Ishikawa (cell line): ENCODE results near the gene TRAF3IP1.

Experiments
- CREB1 ChIP-seq: IDR thresholded peaks from 2 replicates; pipeline ENCODE4 v1.6.1; 2012; ENCODE audit warnings: low read depth
- EP300 ChIP-seq: IDR thresholded peaks from 2 replicates; pipeline ENCODE4 v1.6.1; 2012; ENCODE audit warnings: borderline replicate concordance
- FOXM1 ChIP-seq: IDR thresholded peaks from 2 replicates; pipeline ENCODE4 v1.6.1; 2012; ENCODE audit warnings: low read depth, borderline replicate concordance
- NFIC ChIP-seq: IDR thresholded peaks from 2 replicates; pipeline ENCODE4 v1.6.1; 2012
- TCF12 ChIP-seq: IDR thresholded peaks from 2 replicates; pipeline ENCODE4 v1.6.1; 2012; ENCODE audit warnings: low read depth
- TEAD4 ChIP-seq: IDR thresholded peaks from 2 replicates; pipeline ENCODE4 v1.6.1; 2012
- YY1 ChIP-seq: IDR thresholded peaks from 2 replicates; pipeline ENCODE4 v1.6.1; 2012; ENCODE audit warnings: low read depth
- TF ChIP-seq, protein P1 (sequence below): IDR thresholded peaks from 2 replicates; pipeline ENCODE4 v1.6.1; 2012; ENCODE audit warnings: low read depth, mild to moderate bottlenecking

DNA sequence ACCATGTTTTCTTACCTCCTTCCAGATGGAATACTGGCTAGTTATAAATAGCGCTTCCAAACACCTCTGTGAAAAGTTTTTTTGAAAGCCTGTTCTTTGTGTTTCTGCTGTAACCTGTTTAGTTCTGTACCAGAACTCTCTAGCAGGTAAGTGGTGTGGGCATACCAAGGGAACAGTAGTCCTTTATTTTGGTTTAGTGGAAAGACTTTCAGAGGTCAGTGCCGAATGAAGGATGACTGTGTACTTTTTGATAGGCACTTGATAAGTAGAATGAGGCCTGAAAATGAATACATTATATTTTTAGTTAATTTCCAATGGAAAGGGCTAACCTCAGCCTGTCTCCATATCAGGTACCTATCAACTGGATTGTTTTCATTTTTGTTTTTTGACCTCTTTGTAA lies 78.8 kb downstream of the TRAF3IP1 start:
- no peak for TF ChIP-seq CREB1
- TF ChIP-seq YY1, result no peak
- TF ChIP-seq TEAD4, result no peak
- TF ChIP-seq FOXM1, result no peak
- TF ChIP-seq, protein P1, sequence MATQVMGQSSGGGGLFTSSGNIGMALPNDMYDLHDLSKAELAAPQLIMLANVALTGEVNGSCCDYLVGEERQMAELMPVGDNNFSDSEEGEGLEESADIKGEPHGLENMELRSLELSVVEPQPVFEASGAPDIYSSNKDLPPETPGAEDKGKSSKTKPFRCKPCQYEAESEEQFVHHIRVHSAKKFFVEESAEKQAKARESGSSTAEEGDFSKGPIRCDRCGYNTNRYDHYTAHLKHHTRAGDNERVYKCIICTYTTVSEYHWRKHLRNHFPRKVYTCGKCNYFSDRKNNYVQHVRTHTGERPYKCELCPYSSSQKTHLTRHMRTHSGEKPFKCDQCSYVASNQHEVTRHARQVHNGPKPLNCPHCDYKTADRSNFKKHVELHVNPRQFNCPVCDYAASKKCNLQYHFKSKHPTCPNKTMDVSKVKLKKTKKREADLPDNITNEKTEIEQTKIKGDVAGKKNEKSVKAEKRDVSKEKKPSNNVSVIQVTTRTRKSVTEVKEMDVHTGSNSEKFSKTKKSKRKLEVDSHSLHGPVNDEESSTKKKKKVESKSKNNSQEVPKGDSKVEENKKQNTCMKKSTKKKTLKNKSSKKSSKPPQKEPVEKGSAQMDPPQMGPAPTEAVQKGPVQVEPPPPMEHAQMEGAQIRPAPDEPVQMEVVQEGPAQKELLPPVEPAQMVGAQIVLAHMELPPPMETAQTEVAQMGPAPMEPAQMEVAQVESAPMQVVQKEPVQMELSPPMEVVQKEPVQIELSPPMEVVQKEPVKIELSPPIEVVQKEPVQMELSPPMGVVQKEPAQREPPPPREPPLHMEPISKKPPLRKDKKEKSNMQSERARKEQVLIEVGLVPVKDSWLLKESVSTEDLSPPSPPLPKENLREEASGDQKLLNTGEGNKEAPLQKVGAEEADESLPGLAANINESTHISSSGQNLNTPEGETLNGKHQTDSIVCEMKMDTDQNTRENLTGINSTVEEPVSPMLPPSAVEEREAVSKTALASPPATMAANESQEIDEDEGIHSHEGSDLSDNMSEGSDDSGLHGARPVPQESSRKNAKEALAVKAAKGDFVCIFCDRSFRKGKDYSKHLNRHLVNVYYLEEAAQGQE, result no peak
- no peak for TF ChIP-seq EP300
- no peak for TF ChIP-seq NFIC
- no peak for TF ChIP-seq TCF12
